Heart left ventricle (tissue), 16 donors: ENCODE data around the gene KIF16B. TPM values are rescaled to one million over a fixed set of nuclear protein-coding genes. Genes with fewer than 3 reads are reported as not detected.
A peak's percentile ranks its signal among the peaks of the same experiment; 100 is the strongest.

Experiments used
- ATAC-seq, 4 donors: fragments of 200-7000 bp; cut with Tn5 transposase; one replicate each; pipeline ENCODE4 v1.9.1; 2020 to 2022; ENCODE audit warnings: moderate library complexity in 4 of 4, mild to moderate bottlenecking in 3 of 4, moderate number of reproducible peaks in 1 of 4
- DNase-seq, 5 donors: peaks; one replicate each; pipeline ENCODE4 v3.0.0-alpha.2; 2020
- H3K27ac ChIP-seq, 12 donors: fragments of 200-600 bp; sonication (generic) in 4 of 12; one replicate each; pipeline versions ENCODE4 v1.5.0 to v1.8.0; 2016 to 2022; ENCODE audit warnings: mild to moderate bottlenecking in 2 of 12
- H3K27me3 ChIP-seq, 9 donors: fragments of 200-600 bp; sonication (generic) in 2 of 9; one replicate each; pipeline versions ENCODE4 v1.5.1 to v1.8.0; 2016 to 2022; ENCODE audit warnings: mild to moderate bottlenecking in 3 of 9
- H3K36me3 ChIP-seq, 9 donors: fragments of 200-600 bp; sonication (generic) in 2 of 9; one replicate each; pipeline versions ENCODE4 v1.5.0 to v1.8.0; 2018 to 2022; ENCODE audit warnings: mild to moderate bottlenecking in 2 of 9
- H3K4me1 ChIP-seq, 12 donors: fragments of 200-600 bp; sonication (generic) in 4 of 12; one replicate each; pipeline versions ENCODE4 v1.5.0 to v1.8.0; 2016 to 2022; ENCODE audit warnings: mild to moderate bottlenecking in 3 of 12
- H3K4me3 ChIP-seq, 12 donors: fragments of 200-600 bp; sonication (generic) in 4 of 12; one replicate each; pipeline versions ENCODE4 v1.5.0 to v1.8.0; 2017 to 2022; ENCODE audit warnings: mild to moderate bottlenecking in 9 of 12, moderate library complexity in 4 of 12
- H3K9me3 ChIP-seq, 12 donors: fragments of 200-600 bp; sonication (generic) in 4 of 12; one replicate each; pipeline versions ENCODE4 v1.5.0 to v1.8.0; 2016 to 2022; ENCODE audit warnings: mild to moderate bottlenecking in 1 of 12
- POLR2A ChIP-seq, 2 donors: fragments of 450-650 bp; IDR thresholded peaks; one replicate each; pipeline ENCODE4 v1.6.1; 2017; ENCODE audit warnings: antibody characterized with exemption in 2 of 2, mild to moderate bottlenecking in 2 of 2, moderate library complexity in 2 of 2
- WGBS, 4 donors: extraction: QIAGEN DNeasy Blood & Tissue Kit in 2 of 4; methylation state at CpG; one replicate each; pipeline versions ENCODE4 v1.1.5 to v1.1.7; 2013 to 2018; 5-methylcytosine and 5-hydroxymethylcytosine counted together
- intact Hi-C, 10 donors: fragments of 100-400 bp; cut with DNase I; formaldehyde crosslinking; loops; one replicate each; pipeline versions ENCODE4 v1.11.1 to v1.14.2; 2022
- polyA plus RNA-seq, 2 donors: library from polyadenylated mRNA; stranded (reverse); fragments of 200-250 nt; gene quantifications; one replicate each; pipeline ENCODE4 v1.2.3, GENCODE V29; 2013
- total RNA-seq, 9 donors: library from RNA; depleted of rRNA in 2 of 9; stranded (reverse); fragments of >200 nt in 2 of 9; fragmentation: NEBNext Ultra II Directional in 3 of 9; extraction: Animal tissue kit (Norgen Biotek cat#: 25700) in 3 of 9; gene quantifications; one replicate each; pipeline versions ENCODE4 v1.1.0 to v1.2.4, GENCODE V29; 2016 to 2023
- TF ChIP-seq, protein P1 (sequence below), 12 donors: fragments of 200-600 bp; sonication (generic) in 4 of 12; IDR thresholded peaks; one replicate each; pipeline versions ENCODE4 v1.5.0 to v1.8.0; 2018 to 2022; ENCODE audit warnings: antibody characterized with exemption in 12 of 12, mild to moderate bottlenecking in 5 of 12
- donor health status: ischemic (EF 13 %, LVEDD 7.1; RV severe dilation, severe dysfunction).
- donor health status: healthy with polysubstance abuse.
- donor health status: DM: no; HTN: yes; CAD: no.
- donor health status: DM: no; HTN: no; CAD: no.
- donor health status: ischemic (EF 25% LVEDD 6.9; RV normal size, moderate dysfunction).
- donor health status: ischemic (EF 25% LVEDD 5.7; RV mildly dilated, moderate dysfunction).
- donor health status: healthy.
- donor health status: DM: yes; HTN: yes; CAD: no.
- donor health status: ischemic (EF 35%, LVEDD 5.7; RV mildly dilated, moderate dysfunction).
- donor health status: nonischemic (EF 11% LVEDD 7.7; RV severe dilation, severe dysfunction).
- donor health status: DM: yes; HTN: yes; CAD: no.
- donor health status: PGD.
- donor health status: ischemic (EF 29% LVEDD 5.4; RV normal size, mild dysfunction).
- donor health status: nonischemic (EF 23%, LVEDD 6.1; RV moderate dilation, normal function).

KIF16B gene
- total and polyA plus RNA-seq, 11 donors = 8.8 to 31.8 (median 17.8) TPM

GRCh38 chr20:16533502-16533901 lies 39.7 kb downstream of the KIF16B start:
- TF ChIP-seq, protein P1, sequence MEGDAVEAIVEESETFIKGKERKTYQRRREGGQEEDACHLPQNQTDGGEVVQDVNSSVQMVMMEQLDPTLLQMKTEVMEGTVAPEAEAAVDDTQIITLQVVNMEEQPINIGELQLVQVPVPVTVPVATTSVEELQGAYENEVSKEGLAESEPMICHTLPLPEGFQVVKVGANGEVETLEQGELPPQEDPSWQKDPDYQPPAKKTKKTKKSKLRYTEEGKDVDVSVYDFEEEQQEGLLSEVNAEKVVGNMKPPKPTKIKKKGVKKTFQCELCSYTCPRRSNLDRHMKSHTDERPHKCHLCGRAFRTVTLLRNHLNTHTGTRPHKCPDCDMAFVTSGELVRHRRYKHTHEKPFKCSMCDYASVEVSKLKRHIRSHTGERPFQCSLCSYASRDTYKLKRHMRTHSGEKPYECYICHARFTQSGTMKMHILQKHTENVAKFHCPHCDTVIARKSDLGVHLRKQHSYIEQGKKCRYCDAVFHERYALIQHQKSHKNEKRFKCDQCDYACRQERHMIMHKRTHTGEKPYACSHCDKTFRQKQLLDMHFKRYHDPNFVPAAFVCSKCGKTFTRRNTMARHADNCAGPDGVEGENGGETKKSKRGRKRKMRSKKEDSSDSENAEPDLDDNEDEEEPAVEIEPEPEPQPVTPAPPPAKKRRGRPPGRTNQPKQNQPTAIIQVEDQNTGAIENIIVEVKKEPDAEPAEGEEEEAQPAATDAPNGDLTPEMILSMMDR (IDR thresholded peaks at IDR 0.05) = no peak
- no peak for TF ChIP-seq POLR2A (IDR thresholded peaks at IDR 0.05)
- Histone ChIP-seq H3K27me3 (no peaks in the 10 kb centered on the region), H3K9me3 (no peaks in the 10 kb centered on the region), H3K36me3 (no peaks in the 10 kb centered on the region), H3K4me3 (no peak overlapping the region), H3K27ac (no peak overlapping the region), H3K4me1 (peaks cover 0 to 12% (median 0%) of the 10 kb centered on the region in 12 donors)
- ATAC-seq (peak in 1 of 4 donors; percentile 29), DNase-seq (no peak)
- intact Hi-C loops = no loop called here
- 77 to 94% (median 85%) methylated on average over 1 of the region's 1 CpG for WGBS, 4 donors

- 94 to 95% (median 95%) methylated on average over 8 of the region's 8 CpGs for WGBS, 4 donors
- no peak for ATAC-seq
- no peak for DNase-seq
- H3K4me3 ChIP-seq = no peak overlapping the region
- H3K9me3 ChIP-seq = no peaks in the 10 kb centered on the region
- H3K27me3 ChIP-seq = no peaks in the 10 kb centered on the region
- intact Hi-C loops = no loop called here
- TF ChIP-seq, protein P1 (IDR thresholded peaks at IDR 0.05) = no peak
- no peak for TF ChIP-seq POLR2A (IDR thresholded peaks at IDR 0.05)
- peaks cover 0 to 4% (median 0%) of the 10 kb centered on the region in 12 donors for H3K4me1 ChIP-seq
- no peak overlapping the region for H3K27ac ChIP-seq
- H3K36me3 ChIP-seq = peaks cover 0 to 13% (median 0%) of the 10 kb centered on the region in 9 donors
These were observed 41.8 kb downstream of the KIF16B start for GRCh38 chr20:16531485-16531884.

- H3K4me3 ChIP-seq = no peak overlapping the region
- peaks cover 0 to 4% (median 0%) of the 10 kb centered on the region in 12 donors for H3K4me1 ChIP-seq
- no peaks in the 10 kb centered on the region for H3K27me3 ChIP-seq
- ATAC-seq (peak in 1 of 4 donors; percentile 46), DNase-seq (no peak)
- 84 to 91% (median 90%) methylated on average over 7 to 15 of the region's 15 CpGs for WGBS, 4 donors
- intact Hi-C loops = no loop called here
- H3K36me3 ChIP-seq = peaks cover 0 to 13% (median 2%) of the 10 kb centered on the region in 9 donors
- no peak overlapping the region for H3K27ac ChIP-seq
- H3K9me3 ChIP-seq = no peaks in the 10 kb centered on the region
- TF ChIP-seq POLR2A (IDR thresholded peaks at IDR 0.05) = no peak
- TF ChIP-seq, protein P1 (IDR thresholded peaks at IDR 0.05) = no peak
These were observed 43.0 kb downstream of the KIF16B start for GRCh38 chr20:16530201-16530681.

DNA sequence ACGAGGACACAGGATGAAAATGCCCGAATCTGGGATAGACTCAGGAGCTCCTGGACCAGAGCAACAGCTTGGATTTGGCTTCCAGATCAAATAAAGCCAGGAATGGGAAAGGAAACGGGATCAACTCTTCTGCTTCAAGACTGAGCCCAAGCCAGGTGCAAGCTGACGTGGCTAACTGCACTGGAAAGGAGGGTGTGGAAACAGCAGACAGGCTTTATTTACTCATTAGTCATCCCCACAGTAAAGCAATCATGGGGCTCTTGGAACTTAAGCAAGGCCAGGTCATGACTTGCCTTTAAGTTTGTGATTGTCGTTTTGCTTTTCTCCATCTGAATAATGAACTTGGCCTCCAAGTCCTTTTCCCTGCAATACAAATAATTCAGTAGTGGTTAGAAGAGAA lies 45.2 kb downstream of the KIF16B start:
- no peak for DNase-seq
- peak in 1 of 4 donors; percentile 64 for ATAC-seq
- no peak overlapping the region for H3K27ac ChIP-seq
- no peak overlapping the region for H3K4me3 ChIP-seq
- peaks cover 0 to 6% (median 0%) of the 10 kb centered on the region in 12 donors for H3K9me3 ChIP-seq
- TF ChIP-seq, protein P1 (IDR thresholded peaks at IDR 0.05) = no peak
- TF ChIP-seq POLR2A (IDR thresholded peaks at IDR 0.05) = no peak
- intact Hi-C loops = loop anchor here in 1 of 10 donors (10.0 kb wide), 1 partner anchor 47 kb away; the partner anchor contains the start of gene KIF16B
- WGBS, 4 donors = 75 to 86% (median 84%) methylated on average over 5 of the region's 5 CpGs
- H3K4me1 ChIP-seq = no peaks in the 10 kb centered on the region
- H3K27me3 ChIP-seq = no peaks in the 10 kb centered on the region
- peaks cover 0 to 19% (median 2%) of the 10 kb centered on the region in 9 donors for H3K36me3 ChIP-seq
